AG09309 (cell line): ENCODE measurements around the gene RASGRP2.

ENCODE experiments used
- DNase-seq: peaks from one replicate; pipeline ENCODE4 v3.0.0-alpha.2; 2010; ENCODE audit warnings: low read depth
- H3K4me3 ChIP-seq: 2 replicates; pipeline ENCODE4 v1.5.1; 2011; ENCODE audit warnings: mild to moderate bottlenecking, low read depth, low read length, moderate library complexity; ENCODE audit not compliant: control insufficient read depth
- CTCF ChIP-seq: IDR thresholded peaks from 2 replicates; pipeline ENCODE4 v1.5.1; 2011; ENCODE audit warnings: mild to moderate bottlenecking, low read depth, low read length, inconsistent platforms; ENCODE audit not compliant: insufficient read depth, control insufficient read depth; ENCODE audit errors: missing control alignments

RASGRP2 gene

DNA sequence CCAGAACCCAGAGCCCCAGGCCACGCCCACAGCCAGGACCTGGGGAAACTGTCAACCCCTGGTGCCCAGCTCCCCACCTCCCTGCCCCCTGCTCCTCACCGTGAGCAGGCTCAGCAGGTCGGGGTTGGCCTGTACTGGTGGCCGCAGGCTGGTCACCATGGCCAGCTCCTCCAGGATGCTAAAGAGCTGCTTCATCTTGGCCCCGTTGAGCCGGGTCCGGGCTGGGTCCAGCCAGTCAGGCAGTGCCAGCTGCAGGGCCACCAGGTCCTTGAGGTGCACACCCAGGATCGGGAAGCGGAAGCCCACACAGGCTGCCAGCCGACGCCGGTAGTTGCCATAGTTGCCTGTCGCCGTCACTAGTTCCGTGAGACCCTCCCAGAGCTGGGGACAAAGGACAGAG, 7.3 kb downstream of the RASGRP2 start:
- no peak for DNase-seq
- TF ChIP-seq CTCF, result no peak
- no peak overlapping the region for H3K4me3 ChIP-seq

GRCh38 chr11:64735725-64736259, 8.2 kb downstream of the RASGRP2 start:
- no peak for TF ChIP-seq CTCF
- H3K4me3 ChIP-seq, result no peak overlapping the region
- no peak for DNase-seq

- no peak for DNase-seq
- H3K4me3 ChIP-seq, result no peak overlapping the region
- no peak for TF ChIP-seq CTCF
These were observed 8.9 kb downstream of the RASGRP2 start for GRCh38 chr11:64734811-64735724.

GRCh38 chr11:64731601-64732000, 12.3 kb downstream of the RASGRP2 start:
- no peak overlapping the region for H3K4me3 ChIP-seq
- no peak for DNase-seq
- TF ChIP-seq CTCF, result no peak

DNA sequence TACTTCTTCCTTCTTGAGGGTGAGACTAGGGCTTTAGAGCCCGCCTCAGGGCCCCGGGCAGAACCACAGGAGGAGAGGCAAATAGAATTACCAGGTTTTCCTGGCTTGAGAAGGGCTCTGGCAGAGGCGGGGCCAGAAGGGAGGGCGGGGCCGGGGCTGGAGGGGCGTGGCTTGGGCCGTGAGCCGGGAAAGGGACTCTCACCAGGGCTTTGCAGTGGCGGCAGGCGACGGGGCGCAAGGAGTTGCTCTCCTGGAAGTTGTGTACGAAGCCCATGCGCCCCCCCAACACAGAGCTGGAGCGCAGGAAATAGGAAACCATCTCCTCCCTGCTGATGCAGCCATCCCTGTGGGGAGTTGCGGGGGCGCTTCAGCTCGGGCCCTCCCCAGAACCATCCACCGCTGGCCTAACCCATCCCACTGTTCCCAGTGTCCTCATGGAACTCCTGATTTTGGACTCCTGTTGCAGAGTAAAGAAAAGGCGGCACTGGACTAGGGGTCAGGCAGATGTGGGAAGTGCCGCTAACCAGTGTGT, 14.0 kb downstream of the RASGRP2 start:
- TF ChIP-seq CTCF, result no peak
- no peak for DNase-seq
- no peak overlapping the region for H3K4me3 ChIP-seq

- no peak for DNase-seq
- no peak overlapping the region for H3K4me3 ChIP-seq
- TF ChIP-seq CTCF, result no peak
These were observed 15.1 kb downstream of the RASGRP2 start for GRCh38 chr11:64728757-64729365.
